Midbrain (tissue), 1 donor: ENCODE data around the gene IL4I1.
A peak's percentile ranks its signal among the peaks of the same experiment; 100 is the strongest.

Source experiments
- DNase-seq: peaks from one replicate; lab custom pipeline; 2025; lab: John Stamatoyannopoulos, UW

IL4I1 gene

GRCh38 chr19:49863935-49864320, 32.8 kb downstream of the IL4I1 start:
- DNase-seq: no peak

DNA sequence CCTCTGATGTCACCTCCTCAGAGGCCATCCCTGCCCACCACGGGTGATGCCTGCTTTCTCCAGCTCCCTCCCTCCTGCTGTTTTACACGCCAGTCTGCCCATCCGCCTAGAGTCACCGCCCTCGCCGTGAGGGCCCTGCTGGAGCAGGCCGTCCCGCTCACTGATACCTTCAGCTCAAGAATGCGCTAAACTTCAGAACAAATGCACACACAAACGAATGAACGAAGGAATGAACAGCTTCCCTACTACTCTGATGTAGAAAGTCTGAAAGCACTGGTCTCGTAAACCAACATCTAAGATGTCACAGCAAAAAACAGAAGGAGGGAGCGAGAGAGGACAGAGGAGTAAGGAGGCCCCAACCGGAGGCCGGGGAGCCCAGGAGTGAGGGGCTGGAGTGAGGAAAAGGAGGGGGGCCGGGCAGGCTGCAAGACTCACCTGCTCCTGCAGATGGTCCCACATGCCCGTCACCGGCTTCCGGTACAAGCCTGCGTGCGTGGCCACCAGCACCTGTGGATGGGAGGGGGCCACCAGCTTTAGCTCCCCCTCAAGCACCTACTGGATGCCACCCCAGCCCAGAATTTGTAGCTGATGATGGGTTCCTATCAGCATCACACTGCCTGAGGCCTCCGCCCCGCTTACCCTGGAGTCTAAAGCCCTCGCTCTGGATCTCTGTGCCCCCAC, 33.3 kb downstream of the IL4I1 start:
- DNase-seq: no peak

DNA sequence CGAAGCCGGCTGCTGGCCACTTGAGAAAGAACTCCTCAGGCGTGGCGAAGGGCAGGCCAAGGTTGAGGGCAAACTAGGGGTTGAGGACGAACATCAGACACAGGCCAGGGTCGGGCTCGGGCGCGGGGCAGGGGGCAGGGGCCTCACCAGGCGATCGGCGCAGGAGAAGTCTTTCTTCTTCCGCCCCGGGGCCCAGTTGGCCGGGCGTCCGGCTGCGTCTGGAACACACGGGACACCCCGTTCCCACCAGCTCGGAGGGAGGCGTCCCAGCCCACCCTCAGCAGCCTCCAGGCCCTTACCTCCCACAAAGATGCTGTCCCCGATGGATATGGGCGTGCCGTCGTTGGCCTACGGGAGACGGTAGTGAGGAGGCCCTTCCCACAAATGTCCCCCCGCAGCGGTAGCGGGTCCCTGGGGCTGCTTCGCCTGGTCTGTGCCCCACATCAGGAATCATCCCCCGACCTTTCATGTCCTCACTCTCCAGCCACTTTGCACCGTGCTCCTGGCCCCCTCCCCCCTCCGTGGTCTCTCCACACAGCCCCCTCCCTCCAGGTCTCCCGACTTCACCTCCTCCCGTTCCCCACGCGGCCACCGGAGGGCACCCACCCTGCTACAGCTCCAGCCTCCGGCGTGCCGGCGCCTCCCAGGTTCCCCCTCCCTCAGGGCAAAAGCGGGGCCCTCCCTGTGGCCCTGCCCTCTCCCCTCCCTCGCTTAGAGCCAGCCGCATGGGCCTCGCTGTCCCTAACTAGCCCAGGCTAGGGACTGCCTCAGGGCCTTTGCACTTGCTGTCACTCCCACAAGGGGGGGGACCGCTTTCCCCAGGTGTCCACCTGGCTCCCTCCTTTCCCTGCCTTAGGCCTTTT, 34.1 kb downstream of the IL4I1 start:
- no peak for DNase-seq

- no peak for DNase-seq
Measured at GRCh38 chr19:49861541-49862378, 34.9 kb downstream of the IL4I1 start.

GRCh38 chr19:49861107-49861506, 35.6 kb downstream of the IL4I1 start:
- peak; percentile 6 for DNase-seq

DNA sequence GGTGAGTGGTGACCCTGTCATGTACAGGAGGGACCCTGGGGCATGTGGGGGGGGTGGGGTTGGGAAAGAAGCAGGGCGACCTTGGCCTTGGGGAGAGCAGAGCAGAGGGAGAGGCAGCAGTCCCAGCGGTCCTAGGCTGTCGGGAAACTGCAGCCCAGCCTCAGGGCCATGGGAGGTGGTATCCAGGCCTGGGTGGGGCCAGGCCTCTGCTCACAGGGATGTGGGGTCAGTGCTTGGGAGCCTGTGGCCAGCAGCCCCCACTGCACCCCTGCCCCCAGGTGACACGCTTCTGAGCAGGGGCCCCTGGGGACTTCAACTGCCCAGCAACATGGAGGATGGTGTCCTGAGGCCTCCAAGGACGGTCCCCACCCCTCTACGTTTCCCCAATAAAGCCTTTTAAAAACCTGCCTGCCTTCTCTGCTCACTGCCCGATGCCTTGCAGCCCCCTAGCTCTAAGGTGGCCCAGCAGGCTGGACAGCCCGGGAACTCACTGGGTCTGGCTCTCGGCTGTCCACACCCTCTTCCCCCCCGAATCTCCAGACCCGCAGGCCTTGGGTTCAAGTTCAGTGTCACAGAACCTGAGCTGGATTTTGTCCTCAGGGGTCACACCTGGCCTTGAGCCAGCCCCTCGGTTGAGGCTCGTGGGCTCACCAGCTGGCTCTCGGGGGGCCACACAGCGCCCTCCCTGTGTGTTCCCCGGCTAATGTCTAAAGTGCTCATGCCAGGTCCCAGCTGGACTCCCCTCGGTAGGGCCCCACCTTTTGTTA, 36.2 kb downstream of the IL4I1 start:
- no peak for DNase-seq

DNA sequence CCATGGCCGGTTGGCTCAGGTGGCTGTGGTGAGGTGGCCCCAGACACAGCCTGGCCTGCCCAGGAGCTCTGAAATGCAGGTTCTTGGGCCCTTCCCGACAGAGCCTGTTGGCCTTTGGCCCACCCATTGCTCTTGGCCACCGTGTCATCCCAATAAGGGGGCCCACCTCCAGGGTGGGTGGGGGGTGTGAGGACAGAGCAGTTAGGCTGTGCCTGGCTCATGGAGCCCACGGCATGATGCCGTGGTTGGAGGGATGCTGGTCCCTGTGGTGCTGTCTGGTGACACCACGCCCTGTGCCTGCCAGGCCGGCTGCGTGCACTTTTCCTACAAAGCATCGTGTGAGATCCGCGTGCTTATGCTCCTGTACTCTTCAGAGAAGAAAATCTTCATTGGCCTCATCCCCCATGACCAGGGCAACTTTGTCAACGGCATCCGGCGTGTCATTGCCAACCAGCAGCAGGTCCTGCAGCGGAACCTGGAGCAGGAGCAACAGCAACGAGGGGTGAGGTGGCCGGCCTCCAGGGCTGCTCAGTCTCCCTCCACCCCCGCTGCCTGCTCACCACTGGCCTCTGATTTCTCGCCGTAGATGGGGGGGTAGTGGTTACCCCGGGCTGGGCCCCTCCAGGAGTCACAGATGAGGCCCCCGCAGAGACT, 36.9 kb downstream of the IL4I1 start:
- DNase-seq: no peak

GRCh38 chr19:49858088-49858985, 38.4 kb downstream of the IL4I1 start:
- peak; percentile 38 for DNase-seq

DNA sequence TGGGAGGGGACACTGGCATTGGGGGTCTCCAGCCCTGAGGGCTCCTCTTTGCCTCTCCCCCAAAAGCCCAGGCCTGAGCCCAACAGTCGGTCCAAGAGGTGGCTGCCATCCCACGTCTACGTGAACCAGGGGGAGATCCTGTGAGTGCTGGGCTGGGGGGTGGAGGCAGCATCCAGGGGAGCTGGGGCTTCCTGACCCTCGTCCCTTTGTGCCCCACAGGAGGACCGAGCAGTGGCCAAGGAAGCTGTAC, 38.9 kb downstream of the IL4I1 start:
- no peak for DNase-seq

GRCh38 chr19:49857061-49857837, 39.4 kb downstream of the IL4I1 start:
- DNase-seq: no peak

DNA sequence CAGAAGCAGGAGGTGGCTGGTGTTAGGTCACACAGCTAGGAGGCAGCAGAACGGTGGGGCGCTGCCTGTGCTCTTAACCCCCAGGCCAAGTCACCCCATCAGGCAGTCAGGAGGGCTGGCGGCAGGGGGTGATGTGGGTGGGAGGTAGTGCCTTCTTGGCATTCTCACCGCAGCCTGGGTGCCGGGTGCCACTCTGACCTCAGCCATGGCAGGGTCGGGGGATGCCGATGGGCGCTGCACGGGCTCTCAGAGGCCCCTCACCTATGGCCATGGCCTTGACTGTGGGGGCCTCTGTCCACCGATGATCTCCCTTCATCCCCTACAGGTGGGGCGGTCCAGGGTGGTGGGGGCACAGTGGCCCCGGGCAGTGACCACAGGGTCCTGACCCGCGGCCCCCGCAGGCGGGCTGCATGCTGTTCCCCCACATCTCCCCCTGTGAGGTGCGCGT, 40.1 kb downstream of the IL4I1 start:
- no peak for DNase-seq

DNA sequence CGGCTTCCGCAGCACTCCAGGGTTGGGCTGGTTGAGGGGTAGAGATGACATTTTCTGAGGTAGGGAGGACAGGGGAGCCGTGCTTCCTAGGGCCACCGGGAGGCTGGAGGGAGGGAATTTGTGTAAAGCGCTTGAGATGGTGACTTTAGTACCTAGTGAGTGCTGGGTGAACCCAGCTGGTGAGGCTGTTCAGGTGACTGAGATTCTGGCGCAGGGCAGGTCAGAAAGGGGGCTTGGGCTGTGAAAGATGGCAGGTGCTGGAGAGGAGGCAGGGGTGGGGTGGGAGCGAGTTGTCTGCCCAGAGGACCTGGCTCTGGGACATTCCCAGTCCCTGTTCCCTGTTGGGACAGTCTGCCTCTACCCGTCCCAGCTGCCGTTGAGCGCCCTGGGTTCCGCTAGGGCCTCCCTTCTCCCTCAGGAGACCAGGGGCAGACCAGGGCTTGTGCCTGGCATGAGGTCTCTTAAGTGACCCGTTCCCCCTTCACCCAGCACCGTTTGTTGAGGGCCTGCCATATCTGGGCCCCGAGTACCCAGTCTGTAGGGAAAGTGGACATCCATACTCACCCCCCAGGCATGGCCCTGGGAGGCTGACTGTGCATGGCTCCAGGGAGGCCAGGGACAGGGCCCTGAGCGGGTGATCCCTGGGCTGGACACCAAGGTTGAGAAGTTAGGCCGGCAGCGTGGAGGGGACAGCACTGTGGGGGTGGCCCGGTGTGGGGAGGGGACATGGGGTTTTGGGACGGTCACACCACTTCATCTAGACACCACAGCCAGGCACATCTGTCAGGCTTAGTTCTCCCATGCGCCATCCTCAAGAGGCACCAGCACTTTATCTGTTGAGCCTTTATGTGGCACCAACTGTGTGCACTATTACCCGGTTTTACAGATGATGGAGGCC, 40.8 kb downstream of the IL4I1 start:
- no peak for DNase-seq

DNA sequence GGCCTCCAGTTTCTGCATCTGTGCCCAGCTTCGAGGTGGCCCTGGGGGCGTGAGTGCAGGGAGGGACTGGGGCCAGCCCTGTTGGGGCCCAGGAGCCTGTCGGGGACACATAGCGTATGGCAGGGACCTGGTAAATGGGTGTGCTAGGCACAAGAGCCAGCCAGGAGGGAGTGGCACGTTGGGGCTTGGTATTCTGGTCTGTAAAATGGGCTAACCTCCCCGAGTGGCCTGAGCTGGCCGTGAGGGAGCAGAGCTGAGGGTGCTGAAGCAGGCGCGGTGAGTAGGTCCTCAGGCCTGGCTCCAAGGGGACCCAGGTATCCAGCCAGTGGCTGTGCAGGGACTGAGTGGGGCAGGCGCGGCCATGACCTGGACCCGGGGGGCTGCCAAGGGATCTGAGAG, 41.4 kb downstream of the IL4I1 start:
- DNase-seq: no peak

- no peak for DNase-seq
Measured at GRCh38 chr19:49854378-49855263, 42.1 kb downstream of the IL4I1 start.

DNA sequence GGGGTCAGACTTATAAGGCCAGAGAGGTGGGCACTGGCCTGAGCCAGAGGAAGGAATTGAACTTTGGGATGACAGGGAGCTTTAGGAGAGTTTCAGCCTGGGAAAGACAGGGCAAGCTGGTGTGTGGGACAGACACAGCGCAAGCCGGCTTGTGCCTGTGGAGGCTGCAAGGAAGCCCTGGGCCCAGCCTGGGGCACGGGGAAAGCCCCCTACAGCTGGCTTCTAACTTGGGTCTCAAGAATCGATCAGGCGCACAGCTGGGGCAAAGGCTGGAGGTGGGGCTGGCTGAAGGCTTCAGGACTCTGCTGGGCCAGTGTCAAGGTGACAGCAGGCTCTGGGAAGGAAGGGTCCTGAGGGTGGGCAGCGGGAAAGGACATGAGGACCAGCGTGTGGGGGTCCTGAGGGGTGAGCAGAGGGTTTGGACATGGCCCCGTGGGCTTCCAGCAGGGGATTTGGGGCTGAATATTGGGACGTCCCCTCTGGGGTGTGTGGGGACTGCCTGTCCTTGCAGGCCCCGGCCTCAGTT, 42.8 kb downstream of the IL4I1 start:
- no peak for DNase-seq

- no peak for DNase-seq
Measured at GRCh38 chr19:49852631-49853126, 44.0 kb downstream of the IL4I1 start.
